PC-3 (cell line): ENCODE results near the gene TMEM126B. TPM values are rescaled to one million over a fixed set of nuclear protein-coding genes. Genes with fewer than 3 reads are reported as not detected.

Source experiments
- ATAC-seq: fragments of 200-7000 bp; cut with Tn5 transposase; 2 replicates; pipeline ENCODE4 v1.9.1; 2020; ENCODE audit warnings: mild to moderate bottlenecking, moderate library complexity
- BruUV-seq: library from RNA; stranded (reverse); fragments of 400-500 nt; replicated peaks from 2 replicates; lab custom pipeline; 2021; lab: Mats Ljungman, UMichigan
- CTCF ChIA-PET: fragments of 300-600 bp; sonication (Branson Sonifier 250); formaldehyde crosslinking; loops from one replicate; lab custom pipeline; 2022; ENCODE audit warnings: antibody characterized with exemption; lab: Charles Lee
- POLR2A ChIA-PET: fragments of 300-600 bp; sonication (Branson Sonifier 250); formaldehyde crosslinking; loops from one replicate; lab custom pipeline; 2022; ENCODE audit warnings: antibody characterized with exemption; ENCODE audit not compliant: unreplicated experiment; lab: Charles Lee
- DNase-seq: peaks from one replicate; pipeline ENCODE4 v3.0.0-alpha.2; 2015
- H2AFZ ChIP-seq: fragments of 300-600 bp; sonication (generic); 2 replicates; pipeline ENCODE4 v1.6.0; 2016; ENCODE audit warnings: antibody characterized with exemption, low read length
- H3F3A ChIP-seq: fragments of 300-600 bp; sonication (generic); one replicate; pipeline ENCODE4 v1.6.0; 2017; ENCODE audit warnings: antibody characterized with exemption, low read length, control low read depth, mild to moderate bottlenecking; ENCODE audit not compliant: unreplicated experiment
- H3K27ac ChIP-seq: fragments of 300-600 bp; sonication (generic); 2 replicates; pipeline ENCODE4 v1.5.1; 2016; ENCODE audit warnings: mild to moderate bottlenecking, low read length
- H3K27me3 ChIP-seq: fragments of 300-600 bp; sonication (generic); 2 replicates; pipeline ENCODE4 v1.6.1; 2016; ENCODE audit warnings: low read length, mixed read lengths
- H3K36me3 ChIP-seq: fragments of 300-600 bp; sonication (generic); 2 replicates; pipeline ENCODE4 v1.6.1; 2016; ENCODE audit warnings: low read depth, mixed run types, low read length, mixed read lengths
- H3K4me1 ChIP-seq: fragments of 300-600 bp; sonication (generic); 2 replicates; pipeline ENCODE4 v1.5.1; 2016; ENCODE audit warnings: low read length; ENCODE audit not compliant: insufficient read depth
- H3K4me2 ChIP-seq: fragments of 300-600 bp; sonication (generic); 2 replicates; pipeline ENCODE4 v1.6.0; 2016; ENCODE audit warnings: low read length
- H3K4me3 ChIP-seq: fragments of 300-600 bp; sonication (generic); 2 replicates; pipeline ENCODE4 v1.5.1; 2016; ENCODE audit warnings: mild to moderate bottlenecking, low read length, mixed read lengths
- H3K79me2 ChIP-seq: fragments of 300-600 bp; sonication (generic); 2 replicates; pipeline ENCODE4 v1.6.1; 2017; ENCODE audit warnings: low read length, mixed read lengths
- H3K9ac ChIP-seq: fragments of 300-600 bp; sonication (generic); 2 replicates; pipeline ENCODE4 v1.6.0; 2016; ENCODE audit warnings: mild to moderate bottlenecking, low read length
- H3K9me2 ChIP-seq: fragments of 300-600 bp; sonication (generic); replicated peaks from 2 replicates; pipeline ENCODE4 v1.6.1; 2016; ENCODE audit warnings: mixed run types, low read length, mixed read lengths
- H3K9me3 ChIP-seq: fragments of 300-600 bp; sonication (generic); 2 replicates; pipeline ENCODE4 v1.6.1; 2016; ENCODE audit warnings: low read length, mixed read lengths
- H4K20me1 ChIP-seq: fragments of 300-600 bp; sonication (generic); 2 replicates; pipeline ENCODE4 v1.6.1; 2016; ENCODE audit warnings: low read length, mixed read lengths
- EZH2 ChIP-seq: fragments of 300-600 bp; sonication (generic); IDR thresholded peaks from one replicate; pipeline ENCODE4 v1.6.1; 2017; ENCODE audit warnings: antibody characterized with exemption, mild to moderate bottlenecking, low read length; ENCODE audit not compliant: unreplicated experiment
- EZH2phosphoT487 ChIP-seq: fragments of 300-600 bp; sonication (generic); IDR thresholded peaks from 2 replicates; pipeline ENCODE4 v1.6.1; 2018; ENCODE audit warnings: mild to moderate bottlenecking, antibody characterized with exemption, low read length, borderline replicate concordance
- intact Hi-C: fragments of 100-400 bp; cut with micrococcal nuclease; formaldehyde crosslinking; loops from 2 replicates; pipeline ENCODE4 v1.9.0; 2023
- total RNA-seq: library from RNA; depleted of rRNA; stranded (reverse); fragments of >200 nt; gene quantifications from 2 replicates; pipeline ENCODE4 v1.2.3, GENCODE V29; 2014
- TF ChIP-seq, protein P1 (sequence below): fragments of 300-600 bp; sonication (generic); conservative IDR thresholded peaks from 2 replicates; pipeline ENCODE4 v1.5.1; 2017; ENCODE audit warnings: antibody characterized with exemption, low read depth, mild to moderate bottlenecking, low read length

The TMEM126B gene
- total RNA-seq, 1 experiment from 2014 or later, result 79.5 TPM

- ChIA-PET POLR2A (no interaction called here), CTCF (no interaction called here)
- H2AFZ ChIP-seq, result no peak overlapping the region
- no TSS peak for BruUV-seq
- ATAC-seq (no peak), DNase-seq (no peak)
- TF ChIP-seq, protein P1, sequence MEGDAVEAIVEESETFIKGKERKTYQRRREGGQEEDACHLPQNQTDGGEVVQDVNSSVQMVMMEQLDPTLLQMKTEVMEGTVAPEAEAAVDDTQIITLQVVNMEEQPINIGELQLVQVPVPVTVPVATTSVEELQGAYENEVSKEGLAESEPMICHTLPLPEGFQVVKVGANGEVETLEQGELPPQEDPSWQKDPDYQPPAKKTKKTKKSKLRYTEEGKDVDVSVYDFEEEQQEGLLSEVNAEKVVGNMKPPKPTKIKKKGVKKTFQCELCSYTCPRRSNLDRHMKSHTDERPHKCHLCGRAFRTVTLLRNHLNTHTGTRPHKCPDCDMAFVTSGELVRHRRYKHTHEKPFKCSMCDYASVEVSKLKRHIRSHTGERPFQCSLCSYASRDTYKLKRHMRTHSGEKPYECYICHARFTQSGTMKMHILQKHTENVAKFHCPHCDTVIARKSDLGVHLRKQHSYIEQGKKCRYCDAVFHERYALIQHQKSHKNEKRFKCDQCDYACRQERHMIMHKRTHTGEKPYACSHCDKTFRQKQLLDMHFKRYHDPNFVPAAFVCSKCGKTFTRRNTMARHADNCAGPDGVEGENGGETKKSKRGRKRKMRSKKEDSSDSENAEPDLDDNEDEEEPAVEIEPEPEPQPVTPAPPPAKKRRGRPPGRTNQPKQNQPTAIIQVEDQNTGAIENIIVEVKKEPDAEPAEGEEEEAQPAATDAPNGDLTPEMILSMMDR, result no peak
- no peaks in the 10 kb centered on the region for H3K9me2 ChIP-seq
- H3K36me3 ChIP-seq, result no peaks in the 10 kb centered on the region
- no peaks in the 10 kb centered on the region for H3K9me3 ChIP-seq
- intact Hi-C loops, result loop anchor here (5.0 to 10.0 kb wide), 3 partner anchors 65 to 228 kb away; no protein-coding TSS in a partner anchor
- H3F3A ChIP-seq, result no peaks in the 10 kb centered on the region
- H4K20me1 ChIP-seq, result no peaks in the 10 kb centered on the region
- H3K4me1 ChIP-seq, result no peaks in the 10 kb centered on the region
- no peak overlapping the region for H3K27ac ChIP-seq
- no peak overlapping the region for H3K4me2 ChIP-seq
- H3K27me3 ChIP-seq, result no peaks in the 10 kb centered on the region
- H3K79me2 ChIP-seq, result no peaks in the 10 kb centered on the region
- H3K9ac ChIP-seq, result no peak overlapping the region
- no peak overlapping the region for H3K4me3 ChIP-seq
Measured at GRCh38 chr11:85596886-85597285, 31.5 kb upstream of the TMEM126B start.

DNA sequence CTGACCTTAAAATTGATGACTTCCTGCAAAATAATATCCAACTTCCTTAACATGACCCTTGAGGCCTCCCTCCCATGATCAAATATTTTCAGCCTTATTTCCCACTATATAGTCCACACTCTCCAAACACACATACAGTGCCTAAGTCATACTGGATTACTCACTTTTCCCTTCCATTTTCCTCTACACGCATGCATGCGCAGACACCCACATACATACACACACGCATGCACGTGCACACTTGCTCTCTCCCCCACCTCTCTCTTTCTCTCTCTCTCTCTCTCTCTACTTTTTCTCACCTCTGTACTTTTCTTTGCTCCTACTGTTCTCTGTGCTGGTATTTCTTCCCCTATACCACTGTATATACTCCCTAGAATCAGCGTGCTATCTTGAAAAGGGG, 29.3 kb upstream of the TMEM126B start:
- BruUV-seq, result no TSS peak
- no peaks in the 10 kb centered on the region for H3K36me3 ChIP-seq
- intact Hi-C loops, result loop anchor here (5.0 to 10.0 kb wide), 3 partner anchors 63 to 226 kb away; no protein-coding TSS in a partner anchor
- H3K27me3 ChIP-seq, result no peaks in the 10 kb centered on the region
- no peaks in the 10 kb centered on the region for H4K20me1 ChIP-seq
- ATAC-seq (no peak), DNase-seq (no peak)
- H3K4me3 ChIP-seq, result no peak overlapping the region
- H3K9ac ChIP-seq, result no peak overlapping the region
- H3K9me2 ChIP-seq, result no peaks in the 10 kb centered on the region
- ChIA-PET POLR2A (no interaction called here), CTCF (no interaction called here)
- no peaks in the 10 kb centered on the region for H3F3A ChIP-seq
- no peaks in the 10 kb centered on the region for H3K79me2 ChIP-seq
- H3K27ac ChIP-seq, result no peak overlapping the region
- no peak overlapping the region for H2AFZ ChIP-seq
- H3K9me3 ChIP-seq, result no peaks in the 10 kb centered on the region
- H3K4me1 ChIP-seq, result no peaks in the 10 kb centered on the region
- TF ChIP-seq EZH2phosphoT487 (no peak), EZH2 (no peak)
- TF ChIP-seq, protein P1, result no peak
- H3K4me2 ChIP-seq, result no peak overlapping the region

- Histone ChIP-seq H3K9me2 (no peaks in the 10 kb centered on the region), H3K4me1 (no peaks in the 10 kb centered on the region), H3K79me2 (no peaks in the 10 kb centered on the region), H3K36me3 (no peaks in the 10 kb centered on the region), H3K4me3 (no peak overlapping the region), H2AFZ (no peak overlapping the region), H3K9me3 (no peaks in the 10 kb centered on the region), H3K9ac (no peak overlapping the region), H3K27me3 (no peaks in the 10 kb centered on the region), H3K4me2 (no peak overlapping the region), H3F3A (no peaks in the 10 kb centered on the region), H4K20me1 (no peaks in the 10 kb centered on the region), H3K27ac (no peak overlapping the region)
- ATAC-seq (no peak), DNase-seq (no peak)
- no TSS peak for BruUV-seq
- TF ChIP-seq EZH2phosphoT487 (no peak), EZH2 (no peak)
- TF ChIP-seq, protein P1, result no peak
- CTCF ChIA-PET, result interaction anchor here (0.6 to 0.7 kb wide), 2 partner anchors 141 to 1374 kb away, joined by 3 read pairs; no protein-coding TSS in a partner anchor
- intact Hi-C loops, result no loop called here
- POLR2A ChIA-PET, result interaction anchor here (0.6 kb wide), 1 partner anchor 157 kb away, joined by 5 read pairs; no protein-coding TSS in a partner anchor
Measured at GRCh38 chr11:85602526-85603213, 25.7 kb upstream of the TMEM126B start.
